Fibroblast of lung (primary cell): ENCODE results near the gene TBP. TPM values are rescaled to one million over a fixed set of nuclear protein-coding genes. Genes with fewer than 3 reads are reported as not detected.
A peak's percentile ranks its signal among the peaks of the same experiment; 100 is the strongest.

ENCODE experiments used
- DNase-seq, 2 donors: peaks; one replicate each; pipeline versions ENCODE4 v3.0.0 to v3.0.0-alpha.2; 2010; ENCODE audit warnings: low read depth in 2 of 2
- H2AFZ ChIP-seq: 2 replicates; pipeline ENCODE4 v1.5.1; 2012; ENCODE audit warnings: low read length, control low read depth, inconsistent platforms
- H3K27ac ChIP-seq: 2 replicates; pipeline ENCODE4 v1.5.1; 2011; ENCODE audit warnings: low read length, control low read depth; ENCODE audit not compliant: insufficient read depth
- H3K27me3 ChIP-seq: 2 replicates; pipeline ENCODE4 v1.5.1; 2011; ENCODE audit warnings: mild to moderate bottlenecking, low read length; ENCODE audit not compliant: control insufficient read depth, insufficient read depth
- H3K36me3 ChIP-seq: 2 replicates; pipeline ENCODE4 v1.5.1; 2011; ENCODE audit warnings: low read length; ENCODE audit not compliant: control insufficient read depth, insufficient read depth
- H3K4me1 ChIP-seq: 2 replicates; pipeline ENCODE4 v1.5.1; 2011; ENCODE audit warnings: low read length; ENCODE audit not compliant: control insufficient read depth, insufficient read depth; ENCODE audit errors: extremely low read depth
- H3K4me2 ChIP-seq: 2 replicates; pipeline ENCODE4 v1.5.1; 2011; ENCODE audit warnings: low read length, control low read depth; ENCODE audit not compliant: insufficient read depth; ENCODE audit errors: extremely low read depth
- H3K4me3 ChIP-seq, 4 experiments: fragments of 200-600 bp in 1 of 4; sonication (generic) in 1 of 4; replicated peaks in 1 of 4; 2 replicates each; pipeline ENCODE4 v1.5.1; 2011 to 2016; ENCODE audit warnings: low read length in 4 of 4, low read depth in 3 of 4, mild to moderate bottlenecking in 3 of 4, control low read depth in 2 of 4, inconsistent platforms in 1 of 4, mixed read lengths in 1 of 4; ENCODE audit not compliant: insufficient read depth in 1 of 4; ENCODE audit errors: control extremely low read depth in 1 of 4
- H3K79me2 ChIP-seq: 2 replicates; pipeline ENCODE4 v1.5.1; 2012; ENCODE audit warnings: mild to moderate bottlenecking, low read length, inconsistent platforms; ENCODE audit not compliant: control insufficient read depth, insufficient read depth
- H3K9ac ChIP-seq: 2 replicates; pipeline ENCODE4 v1.5.1; 2011; ENCODE audit warnings: mild to moderate bottlenecking, low read length, control low read depth; ENCODE audit not compliant: insufficient read depth
- H3K9me3 ChIP-seq: 2 replicates; pipeline ENCODE4 v1.5.1; 2012; ENCODE audit warnings: low read depth, low read length; ENCODE audit not compliant: control insufficient read depth, insufficient read depth
- H4K20me1 ChIP-seq: 2 replicates; pipeline ENCODE4 v1.5.1; 2011; ENCODE audit warnings: low read length; ENCODE audit not compliant: control insufficient read depth, insufficient read depth; ENCODE audit errors: extremely low read depth
- CTCF ChIP-seq, 2 donors: IDR thresholded peaks in 1 of 2; conservative IDR thresholded peaks in 1 of 2; 1 replicate in 1 of 2; 2 replicates in 1 of 2; pipeline ENCODE4 v1.5.1; 2011 to 2012; ENCODE audit warnings: low read length in 2 of 2, control low read depth in 1 of 2, inconsistent platforms in 1 of 2, low read depth in 1 of 2, mild to moderate bottlenecking in 1 of 2
- EZH2 ChIP-seq: IDR thresholded peaks from 2 replicates; pipeline ENCODE4 v1.5.1; 2012; ENCODE audit warnings: low read length, control low read depth, mild to moderate bottlenecking; ENCODE audit errors: missing control alignments
- polyA plus RNA-seq, 2 donors: library from polyadenylated mRNA; depleted of rRNA in 1 of 2; stranded (reverse) in 1 of 2; unstranded in 1 of 2; fragments of >200 nt; gene quantifications; 2 replicates each; pipeline ENCODE4 v1.2.1, GENCODE V29; 2011 to 2012; ENCODE audit warnings: missing spikeins in 1 of 2
- total RNA-seq: library from RNA; depleted of rRNA; stranded (reverse); fragments of >200 nt; gene quantifications from 2 replicates; pipeline ENCODE4 v1.2.1, GENCODE V29; 2014

TBP gene
- total and polyA plus RNA-seq, 2 donors (not counting 1 experiment from before 2014, with no cell fraction given), result 7.8 to 14.4 TPM

GRCh38 chr6:170514908-170515307 is 39.3 kb upstream of the TBP start:
- no peak overlapping the region for H3K27ac ChIP-seq

DNA sequence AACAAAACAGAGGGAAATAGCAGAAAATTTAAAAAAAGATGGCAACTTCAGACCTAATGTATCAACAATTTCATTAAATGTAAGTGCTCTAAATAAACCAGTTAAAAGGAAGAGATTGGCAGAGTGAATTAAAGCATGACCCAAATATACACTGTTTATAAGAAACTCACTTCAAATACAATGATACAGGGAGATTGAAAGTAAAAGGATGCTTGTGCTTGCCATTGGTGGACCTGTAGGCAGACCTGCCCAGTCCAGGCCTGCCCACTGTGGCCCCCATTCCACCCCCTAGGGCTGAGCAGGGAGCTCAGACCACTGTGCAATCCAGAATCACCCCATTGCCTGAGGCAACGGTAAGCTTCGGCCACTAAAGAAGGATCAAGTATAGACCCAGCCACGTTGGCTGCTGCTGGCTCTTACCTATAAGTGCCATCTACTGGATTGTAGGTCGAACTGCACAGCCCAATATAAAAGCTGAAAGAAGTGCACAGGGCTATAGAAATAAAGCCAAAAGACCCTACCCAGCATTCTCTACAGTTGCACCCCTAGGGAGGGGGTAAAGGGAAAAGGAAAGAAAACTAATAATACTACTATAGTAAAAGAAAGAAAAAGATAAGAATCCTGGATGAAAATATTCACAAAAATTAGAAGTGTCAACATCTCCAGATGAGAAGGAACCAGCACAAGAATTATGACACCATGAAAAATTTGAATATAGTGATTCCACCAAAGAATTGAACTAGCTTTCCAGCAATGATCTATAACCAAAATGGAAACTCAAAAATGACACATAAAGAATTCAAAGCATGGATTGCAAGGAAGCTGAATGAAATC is 37.2 kb upstream of the TBP start:
- H3K27ac ChIP-seq, result no peak overlapping the region
- no peak overlapping the region for H3K4me3 ChIP-seq

More at GRCh38 chr6:170514908-170515307, 39.3 kb upstream of the TBP start:
- Histone ChIP-seq H3K4me1 (no peaks in the 10 kb centered on the region), H3K4me3 (no peak overlapping the region), H4K20me1 (no peaks in the 10 kb centered on the region), H3K9me3 (no peaks in the 10 kb centered on the region), H3K9ac (no peak overlapping the region), H3K4me2 (no peak overlapping the region), H2AFZ (no peak overlapping the region), H3K79me2 (no peaks in the 10 kb centered on the region), H3K27me3 (no peaks in the 10 kb centered on the region), H3K36me3 (no peaks in the 10 kb centered on the region)
- TF ChIP-seq CTCF (conservative IDR thresholded peaks at IDR 0.05 in 1 of 2, IDR thresholded peaks at IDR 0.05 in 1 of 2; ENCODE audit: low read depth in 1 of 2, low read length in 2 of 2) (no peak), EZH2 (no peak)
- no peak for DNase-seq

More for the DNA sequence above, 37.2 kb upstream of the TBP start:
- Histone ChIP-seq H3K9ac (no peak overlapping the region), H3K9me3 (no peaks in the 10 kb centered on the region), H4K20me1 (no peaks in the 10 kb centered on the region), H3K36me3 (no peaks in the 10 kb centered on the region), H3K27me3 (no peaks in the 10 kb centered on the region), H2AFZ (peak overlapping the region; percentile 72), H3K4me2 (peak overlapping the region; percentile 45), H3K79me2 (no peaks in the 10 kb centered on the region), H3K4me1 (no peaks in the 10 kb centered on the region)
- peak; percentile 87 to 95 for TF ChIP-seq CTCF (conservative IDR thresholded peaks at IDR 0.05 in 1 of 2, IDR thresholded peaks at IDR 0.05 in 1 of 2; ENCODE audit: low read depth in 1 of 2, low read length in 2 of 2)
- no peak for TF ChIP-seq EZH2
- peak; percentile 73 to 81 for DNase-seq
